Measurements from ENCODE around the gene ATXN1.

Gene ATXN1

GRCh38 chr6:16345449-16346330 lies 415.6 kb downstream of the ATXN1 start:
- peak; percentile 71 for DNase-seq

DNA sequence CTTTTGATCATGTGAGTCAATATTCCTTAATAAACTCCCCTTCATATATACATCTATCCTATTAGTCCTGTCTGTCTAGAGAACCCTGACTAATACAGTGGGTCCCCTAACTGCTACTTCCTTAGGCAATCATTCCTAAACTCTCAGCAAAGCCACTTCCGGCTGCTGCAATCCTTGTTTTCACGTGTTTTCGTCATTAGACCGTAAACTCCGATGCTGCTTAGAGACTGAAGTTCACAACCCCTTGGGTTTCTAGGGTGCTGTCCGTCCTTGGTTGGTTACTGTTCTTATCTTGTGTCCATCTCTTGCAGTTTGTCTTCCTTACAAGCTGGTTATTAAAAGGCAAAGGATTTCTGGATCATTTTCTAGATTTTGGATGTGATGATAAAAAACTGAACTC lies 416.5 kb downstream of the ATXN1 start:
- DNase-seq: no peak

DNA sequence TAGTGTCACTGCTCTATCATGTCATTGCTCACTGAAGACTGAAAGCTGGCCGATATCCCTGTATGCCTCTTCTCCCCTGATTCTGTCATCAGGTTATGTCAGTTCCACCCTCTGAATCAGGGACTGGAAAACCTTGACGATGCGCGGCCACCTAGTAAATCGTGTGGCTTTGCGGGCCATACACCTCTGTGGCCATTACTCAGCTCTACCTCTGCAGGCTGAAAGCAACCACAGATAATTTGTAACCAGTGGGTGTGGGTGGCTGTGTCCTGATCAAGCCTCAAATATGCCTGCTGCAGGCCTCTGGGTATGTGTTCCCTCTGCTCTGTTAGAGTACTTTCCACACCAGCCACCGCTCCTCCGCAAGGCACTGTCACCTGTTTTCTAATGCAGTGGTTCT lies 417.7 kb downstream of the ATXN1 start:
- DNase-seq: no peak

DNA sequence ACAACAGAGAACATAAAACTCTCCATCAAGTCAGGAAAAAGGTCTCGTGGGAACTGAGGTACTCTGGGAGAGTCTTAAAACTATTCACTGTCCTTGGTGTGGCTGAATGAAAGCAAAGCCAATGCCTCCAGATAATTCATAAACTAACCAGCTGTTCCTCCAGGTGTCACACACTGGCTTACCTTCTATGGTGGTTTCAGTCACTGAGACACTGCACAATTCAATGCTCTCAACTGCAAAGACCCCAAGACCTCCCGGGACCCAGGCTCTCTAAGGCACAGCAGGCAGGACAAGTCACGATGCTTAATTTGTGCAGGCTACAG lies 422.0 kb downstream of the ATXN1 start:
- DNase-seq: no peak

DNA sequence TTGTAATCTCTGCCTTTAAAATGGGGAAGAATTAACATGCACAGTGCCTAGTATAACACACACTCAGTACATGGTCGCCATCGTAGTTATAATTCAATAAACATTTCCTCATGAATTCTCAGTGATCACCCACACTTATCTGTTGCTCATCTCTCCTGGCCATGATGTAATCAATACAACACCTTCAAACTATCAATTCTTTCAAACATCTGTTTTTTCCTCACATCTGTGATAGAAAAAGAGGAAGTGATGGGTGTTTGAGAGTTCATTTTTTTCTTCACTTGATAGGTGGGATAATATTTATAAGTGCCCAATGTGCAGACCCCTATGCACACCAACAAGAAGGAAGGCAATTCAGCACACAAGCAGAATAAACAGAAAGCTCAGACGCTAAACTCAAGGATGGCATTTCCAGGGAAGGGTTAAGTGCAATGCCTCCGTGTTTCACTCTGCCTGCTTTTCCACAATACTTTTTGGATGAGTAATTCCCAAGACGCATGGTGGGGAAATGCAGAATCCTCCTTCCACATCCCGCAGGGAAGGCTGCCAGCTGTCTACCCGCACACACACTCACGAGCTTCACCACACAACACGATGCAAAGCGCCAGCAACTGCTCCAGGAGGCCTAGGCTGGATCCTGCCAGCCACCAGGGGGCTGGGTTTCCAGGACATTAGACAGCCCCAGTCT lies 422.5 kb downstream of the ATXN1 start:
- peak; percentile 92 for DNase-seq

DNA sequence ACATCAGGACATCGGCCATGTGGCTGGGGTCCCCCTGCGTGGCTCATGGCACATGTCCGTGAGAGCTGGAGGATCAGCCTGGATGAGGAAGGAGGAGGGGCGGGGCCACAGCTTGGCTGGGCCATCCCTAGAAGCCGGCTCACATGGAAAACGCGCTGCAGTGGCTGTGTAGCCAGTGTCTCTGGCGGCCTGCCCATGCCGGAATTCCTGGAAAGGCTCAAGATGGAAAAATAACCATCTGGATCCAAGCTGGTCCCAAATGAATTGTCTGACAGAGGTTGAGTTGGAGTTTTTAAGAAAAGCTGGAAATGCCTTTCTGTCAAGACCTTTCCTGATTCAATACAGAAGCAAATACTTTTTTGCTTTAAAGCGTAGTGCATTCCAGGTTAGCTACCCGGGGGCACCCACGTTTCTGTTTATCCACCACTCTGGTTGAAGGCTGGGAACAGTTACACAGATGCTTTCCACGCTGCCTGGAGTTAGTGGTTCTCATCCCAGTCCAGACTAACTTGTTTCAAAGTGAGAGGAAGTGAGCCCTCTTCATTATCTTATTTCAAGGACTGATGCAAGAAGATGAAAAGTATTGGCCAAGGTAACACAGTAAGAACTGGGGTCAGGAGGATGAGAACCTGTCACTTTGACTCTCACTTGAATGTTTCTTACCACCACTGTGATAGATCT lies 423.8 kb downstream of the ATXN1 start:
- no peak for DNase-seq

- no peak for DNase-seq
Measured at GRCh38 chr6:16336911-16337294, 424.4 kb downstream of the ATXN1 start.

GRCh38 chr6:16336056-16336818 lies 425.0 kb downstream of the ATXN1 start:
- no peak for DNase-seq

- no peak for DNase-seq
Measured at GRCh38 chr6:16335176-16335575, 426.1 kb downstream of the ATXN1 start.

DNA sequence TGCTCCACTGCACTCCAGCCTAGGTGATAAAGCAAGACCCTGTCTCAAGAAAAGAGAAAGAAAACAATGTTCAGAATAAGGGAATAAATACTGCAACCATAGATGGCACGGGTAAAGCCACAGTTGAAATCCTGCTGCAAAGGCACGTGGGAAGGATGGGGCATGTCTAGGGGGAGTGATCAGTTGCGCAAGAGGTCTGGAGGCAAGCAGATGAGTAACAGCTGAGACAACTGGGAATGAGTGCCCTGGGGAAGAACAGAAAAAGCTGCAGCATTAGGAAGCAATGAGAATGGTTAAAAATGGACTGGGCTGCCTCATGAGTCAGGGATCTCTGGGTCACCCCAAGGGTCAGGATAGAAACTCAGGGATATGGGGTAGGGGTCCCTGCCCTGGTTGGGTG lies 426.6 kb downstream of the ATXN1 start:
- peak; percentile 74 for DNase-seq

GRCh38 chr6:16333580-16333979 lies 427.7 kb downstream of the ATXN1 start:
- DNase-seq: peak; percentile 48

GRCh38 chr6:16332175-16332542 lies 429.1 kb downstream of the ATXN1 start:
- DNase-seq: peak; percentile 64

DNA sequence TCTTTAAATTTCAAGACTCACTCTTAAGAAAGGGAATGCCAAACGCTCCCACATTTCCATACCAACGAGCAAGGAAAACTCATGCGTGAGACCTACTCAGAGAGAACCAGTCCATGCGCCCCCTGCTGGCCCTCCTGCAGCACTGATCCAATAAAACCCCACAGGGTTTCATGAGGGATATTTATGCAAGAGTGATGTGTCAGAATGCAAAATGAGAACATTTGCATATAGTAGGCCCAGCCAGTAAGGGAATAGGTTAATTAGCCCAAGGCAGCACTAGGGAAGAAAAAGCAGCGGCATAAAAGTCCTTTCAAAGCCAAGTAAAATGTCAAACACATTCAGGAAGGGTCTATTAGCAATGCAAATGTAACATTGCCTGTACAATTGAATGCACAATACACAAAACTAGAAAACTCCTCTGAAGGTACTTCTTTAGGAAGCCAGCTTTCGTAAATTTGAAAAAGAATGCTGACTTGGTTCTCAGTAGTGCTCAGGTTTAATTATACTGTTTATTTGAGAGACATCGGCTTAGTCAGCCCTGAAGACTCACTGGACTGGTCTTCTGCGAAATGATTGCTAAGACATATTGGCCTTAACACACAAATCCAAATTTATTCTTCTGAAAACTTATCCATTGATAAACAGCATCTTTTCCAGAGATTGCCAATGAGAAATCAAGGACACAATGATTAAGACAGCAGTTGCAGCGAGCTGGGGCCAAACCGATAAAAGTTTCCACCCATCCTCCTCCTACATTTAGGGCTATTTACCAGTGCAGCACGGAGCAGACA lies 429.7 kb downstream of the ATXN1 start:
- peak; percentile 69 for DNase-seq

- no peak for DNase-seq
Measured at GRCh38 chr6:16329233-16329632, 432.0 kb downstream of the ATXN1 start.

- no peak for DNase-seq
Measured at GRCh38 chr6:16327777-16328325, 433.4 kb downstream of the ATXN1 start.

DNA sequence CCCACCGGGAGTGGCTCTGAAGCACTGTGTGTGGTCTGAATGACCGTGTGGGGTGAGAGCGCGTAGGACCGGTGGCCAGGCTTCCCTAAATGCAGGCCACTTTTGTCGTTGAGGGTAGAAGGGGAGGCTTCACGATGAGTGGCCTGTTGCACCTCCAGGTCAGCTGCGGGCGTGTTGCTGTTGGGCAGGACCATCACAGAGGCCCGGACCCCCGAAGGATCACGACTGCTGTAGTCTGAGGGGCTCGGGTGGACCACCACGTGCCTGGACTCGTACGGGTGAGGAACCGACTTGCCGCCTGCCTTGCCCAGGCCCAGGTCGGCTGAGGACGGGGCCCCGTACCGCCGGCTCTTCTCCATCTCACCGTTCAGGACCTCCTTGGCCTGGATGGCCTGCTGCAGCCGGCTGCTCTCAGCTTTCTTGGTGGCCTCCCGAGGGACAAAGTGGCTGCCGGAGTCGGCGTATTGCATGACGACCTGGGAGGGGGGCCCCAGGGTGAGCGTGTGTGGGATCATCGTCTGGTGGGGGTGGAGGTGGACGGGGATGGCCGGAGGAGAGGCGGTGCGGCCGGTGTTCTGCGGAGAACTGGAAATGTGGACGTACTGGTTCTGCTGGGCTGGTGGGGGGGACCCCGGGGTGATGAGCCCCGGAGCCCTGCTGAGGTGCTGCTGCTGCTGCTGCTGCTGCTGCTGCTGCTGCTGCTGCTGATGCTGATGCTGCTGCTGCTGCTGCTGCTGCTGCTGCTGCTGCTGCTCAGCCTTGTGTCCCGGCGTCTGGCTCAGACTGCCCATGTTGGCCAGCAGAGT lies 434.1 kb downstream of the ATXN1 start:
- DNase-seq: no peak

- DNase-seq: no peak
Measured at GRCh38 chr6:16326531-16326930, 434.7 kb downstream of the ATXN1 start.

DNA sequence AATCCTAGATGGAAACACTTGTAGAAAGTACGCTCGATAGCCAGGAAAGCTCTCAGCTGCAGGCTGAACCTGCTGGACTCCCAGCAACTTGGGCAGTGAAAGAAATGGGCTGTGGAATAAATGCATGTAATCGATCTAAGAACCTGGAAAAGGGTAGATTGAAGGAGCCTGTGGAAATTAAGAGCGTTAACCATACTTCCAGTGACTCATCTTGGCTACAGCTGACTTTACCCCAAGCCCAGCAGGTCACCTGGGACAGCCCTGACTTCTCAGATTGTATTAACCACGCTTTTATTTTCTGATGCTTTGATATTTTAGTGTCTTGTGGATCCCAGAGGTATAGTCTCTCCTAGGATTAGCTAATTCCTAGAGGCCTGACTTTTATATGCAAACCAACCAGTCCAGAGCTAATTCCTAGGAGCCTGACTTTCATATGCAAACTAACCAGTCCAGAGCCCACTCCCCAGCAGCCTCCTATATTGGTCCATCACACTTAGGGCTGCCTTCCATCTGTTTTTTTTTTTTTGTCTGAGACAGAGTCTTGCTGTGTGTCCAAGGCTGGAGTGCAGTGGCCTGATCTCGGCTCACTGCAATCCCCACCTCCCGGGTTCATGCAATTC lies 436.5 kb downstream of the ATXN1 start:
- no peak for DNase-seq

DNA sequence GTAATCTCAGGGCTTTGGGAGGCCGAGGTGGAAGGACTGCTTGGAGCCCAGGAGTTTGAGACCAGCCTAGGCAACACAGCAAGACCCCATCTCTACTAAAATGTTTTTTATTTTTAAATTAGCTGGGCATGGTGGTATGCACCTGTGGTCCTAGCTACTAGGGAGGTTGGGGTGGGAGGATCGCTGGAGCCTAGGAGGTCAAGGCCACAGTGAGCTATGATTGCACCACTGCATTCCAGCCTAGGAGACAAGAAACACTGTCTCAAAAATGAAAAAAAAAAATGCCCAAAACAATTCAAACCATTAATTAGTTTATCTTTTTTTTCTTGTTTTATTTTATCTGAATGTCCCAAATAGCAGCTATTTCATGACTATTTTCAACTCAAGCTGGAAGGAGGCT lies 437.1 kb downstream of the ATXN1 start:
- DNase-seq: no peak

GRCh38 chr6:16322666-16323312 lies 438.5 kb downstream of the ATXN1 start:
- DNase-seq: peak; percentile 71
